Activated T-helper 2 cell treated with anti-CD3 and anti-CD28 coated beads, Interferon-gamma antibody, Interleukin-2, Interleukin-4, amounts not matched to agents 10 μg/mL and 5 μg/mL and 100 μg/mL, durations not matched to agents 14 hours and 24 hours and 36 hours (primary cell): ENCODE data around the gene ARHGEF3. TPM values are rescaled to one million over a fixed set of nuclear protein-coding genes. Genes with fewer than 3 reads are reported as not detected.

Experiments
- DNase-seq: peaks from one replicate; pipeline ENCODE4 v3.0.0; 2021; ENCODE audit warnings: low spot score
- H3K27ac Mint-ChIP-seq: one replicate; pipeline ENCODE4 v1.8.0; 2021; ENCODE audit warnings: mixed read lengths
- H3K27me3 Mint-ChIP-seq: one replicate; pipeline ENCODE4 v1.8.0; 2021; ENCODE audit warnings: low read depth, mixed read lengths
- H3K36me3 Mint-ChIP-seq: one replicate; pipeline ENCODE4 v1.8.0; 2021; ENCODE audit warnings: low read depth, mixed read lengths
- H3K4me1 Mint-ChIP-seq: one replicate; pipeline ENCODE4 v1.8.0; 2021; ENCODE audit warnings: low read depth, mixed read lengths
- H3K4me3 Mint-ChIP-seq: one replicate; pipeline ENCODE4 v1.8.0; 2021; ENCODE audit warnings: low read depth, mild to moderate bottlenecking, moderate library complexity, mixed read lengths
- H3K9me3 Mint-ChIP-seq: one replicate; pipeline ENCODE4 v1.8.0; 2021; ENCODE audit warnings: mixed read lengths
- intact Hi-C: fragments of 100-400 bp; cut with micrococcal nuclease; formaldehyde crosslinking; loops from one replicate; pipeline ENCODE4 v1.15.1; 2023
- total RNA-seq: library from RNA; stranded (reverse); gene quantifications from 2 replicates; pipeline ENCODE4 v1.2.3, GENCODE V29; 2022

The ARHGEF3 gene
- total RNA-seq, 1 donor from 2014 or later: 38.3 TPM

DNA sequence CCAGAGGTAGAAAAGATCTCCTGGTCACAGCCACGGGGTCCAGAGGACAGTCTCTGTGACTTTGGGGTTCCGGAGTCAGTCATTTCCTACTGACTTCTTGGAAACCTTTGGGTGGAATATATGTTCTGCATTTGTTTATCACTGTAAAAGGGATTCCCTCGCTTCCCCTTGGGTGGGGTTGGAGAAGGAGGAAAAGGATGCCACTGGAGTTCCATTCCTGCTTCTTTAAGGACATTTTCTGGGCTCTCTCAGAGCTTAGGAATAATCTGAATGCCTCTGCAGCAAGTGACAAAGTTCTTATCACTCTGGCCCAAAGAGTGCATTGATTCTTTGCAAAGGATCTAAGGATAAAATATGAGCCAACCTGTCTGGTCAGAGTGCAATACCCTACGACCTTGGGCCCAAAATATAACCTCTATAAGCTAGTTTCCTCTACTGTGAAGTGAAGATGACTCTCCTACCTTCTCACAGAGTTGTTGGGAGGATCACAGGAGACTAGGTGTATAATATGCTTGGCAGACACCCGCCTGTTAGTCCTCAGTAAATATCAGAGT lies 17.2 kb downstream of the ARHGEF3 start:
- Mint-ChIP-seq H3K36me3 (peaks cover 46% of the 10 kb centered on the region), H3K27ac (peak overlapping the region; percentile 95), H3K27me3 (no peaks in the 10 kb centered on the region), H3K4me3 (peak overlapping the region; percentile 76), H3K9me3 (no peaks in the 10 kb centered on the region), H3K4me1 (peaks cover 86% of the 10 kb centered on the region)
- DNase-seq: no peak
- intact Hi-C loops: loop anchor here (2.0 to 5.0 kb wide), 2 partner anchors 14 to 93 kb away; no protein-coding TSS in a partner anchor

DNA sequence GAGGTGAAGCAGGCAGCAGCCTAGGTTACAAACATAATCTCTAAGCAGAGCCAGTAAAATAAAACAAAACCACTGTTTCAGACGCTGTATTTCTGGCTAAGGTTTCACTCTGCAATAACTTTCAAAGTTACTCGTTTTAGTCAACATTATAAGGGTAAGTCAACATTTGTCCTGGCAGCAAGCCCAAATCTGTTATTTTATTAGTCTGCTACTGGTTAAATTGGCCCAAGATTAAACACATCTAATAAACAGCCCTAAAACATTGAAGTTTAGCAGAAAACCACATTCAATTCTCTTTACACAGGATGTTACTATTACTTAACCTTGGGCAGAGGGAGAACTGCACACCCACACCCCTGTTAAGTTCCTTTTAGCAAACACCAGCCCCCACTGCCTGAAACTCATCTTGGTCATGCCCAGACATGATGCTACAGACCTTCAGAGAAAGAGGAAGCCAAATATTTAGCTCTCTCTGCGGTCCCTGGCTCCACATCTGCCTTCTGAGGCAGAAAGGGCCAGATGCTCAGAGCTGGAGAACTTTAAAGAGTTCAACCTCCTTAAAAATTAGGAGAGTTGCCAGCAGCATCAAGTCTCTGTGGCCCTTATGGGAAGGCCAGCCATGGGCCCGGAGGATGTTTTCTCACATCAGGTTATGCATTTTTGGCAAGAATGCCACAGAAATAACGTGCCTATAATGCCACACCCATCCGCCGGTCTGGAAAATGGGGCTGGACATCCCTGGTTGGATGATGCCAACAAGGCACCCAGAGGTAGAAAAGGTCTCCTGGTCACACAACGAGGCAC lies 17.9 kb downstream of the ARHGEF3 start:
- H3K36me3 Mint-ChIP-seq: peaks cover 46% of the 10 kb centered on the region
- H3K27ac Mint-ChIP-seq: peak overlapping the region; percentile 95
- peaks cover 80% of the 10 kb centered on the region for H3K4me1 Mint-ChIP-seq
- no peaks in the 10 kb centered on the region for H3K27me3 Mint-ChIP-seq
- peak; percentile 70 for DNase-seq
- peak overlapping the region; percentile 76 for H3K4me3 Mint-ChIP-seq
- H3K9me3 Mint-ChIP-seq: no peaks in the 10 kb centered on the region
- intact Hi-C loops: loop anchor here (1.0 to 2.0 kb wide), 2 partner anchors 15 to 26 kb away; no protein-coding TSS in a partner anchor

DNA sequence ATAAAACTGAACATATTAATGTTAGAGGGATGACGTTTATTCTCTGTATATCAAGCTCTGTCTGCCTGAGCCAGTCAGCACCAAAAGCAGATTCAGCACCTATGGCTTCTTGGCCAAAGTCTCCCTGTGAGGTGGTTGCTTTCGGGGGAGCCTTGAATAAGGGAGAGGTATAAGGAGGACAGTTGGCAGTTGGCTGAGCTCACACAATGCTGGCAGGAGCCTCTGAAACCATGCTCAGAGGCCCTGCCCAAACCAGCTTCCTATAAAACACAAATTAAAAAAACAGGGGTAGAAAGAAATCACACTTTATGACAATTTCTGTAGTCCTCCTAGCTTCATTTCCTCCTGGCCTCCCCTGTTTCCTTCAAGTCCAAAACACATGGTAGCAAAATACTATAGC lies 18.8 kb downstream of the ARHGEF3 start:
- no peaks in the 10 kb centered on the region for H3K27me3 Mint-ChIP-seq
- intact Hi-C loops: loop anchor here (1.0 kb wide), 1 partner anchor 25 kb away; no protein-coding TSS in a partner anchor
- H3K27ac Mint-ChIP-seq: peak overlapping the region; percentile 95
- peak overlapping the region; percentile 76 for H3K4me3 Mint-ChIP-seq
- no peaks in the 10 kb centered on the region for H3K9me3 Mint-ChIP-seq
- DNase-seq: no peak
- peaks cover 77% of the 10 kb centered on the region for H3K4me1 Mint-ChIP-seq
- peaks cover 51% of the 10 kb centered on the region for H3K36me3 Mint-ChIP-seq

DNA sequence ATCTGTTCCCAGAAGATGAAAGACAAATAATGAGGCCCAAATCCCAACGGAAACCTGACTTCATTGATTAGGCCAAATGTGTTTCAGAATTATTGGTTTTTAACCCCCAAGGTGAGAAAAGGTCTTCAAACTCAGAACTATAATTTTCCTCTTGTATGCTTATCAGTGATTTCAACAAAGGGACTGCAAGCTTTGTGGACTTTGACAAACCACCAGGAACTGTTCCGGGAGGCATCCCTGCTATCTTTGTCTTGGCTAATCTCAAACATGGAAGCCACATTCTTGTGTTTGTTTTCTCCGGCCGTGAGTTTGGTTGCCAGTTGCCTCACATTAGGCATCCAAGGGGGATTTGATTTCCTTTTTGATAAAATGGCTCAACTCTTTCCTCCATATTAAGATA lies 19.5 kb downstream of the ARHGEF3 start:
- intact Hi-C loops: no loop called here
- Mint-ChIP-seq H3K27me3 (no peaks in the 10 kb centered on the region), H3K27ac (peak overlapping the region; percentile 95), H3K4me1 (peaks cover 77% of the 10 kb centered on the region), H3K4me3 (no peak overlapping the region), H3K36me3 (peaks cover 55% of the 10 kb centered on the region), H3K9me3 (no peaks in the 10 kb centered on the region)
- DNase-seq: no peak

DNA sequence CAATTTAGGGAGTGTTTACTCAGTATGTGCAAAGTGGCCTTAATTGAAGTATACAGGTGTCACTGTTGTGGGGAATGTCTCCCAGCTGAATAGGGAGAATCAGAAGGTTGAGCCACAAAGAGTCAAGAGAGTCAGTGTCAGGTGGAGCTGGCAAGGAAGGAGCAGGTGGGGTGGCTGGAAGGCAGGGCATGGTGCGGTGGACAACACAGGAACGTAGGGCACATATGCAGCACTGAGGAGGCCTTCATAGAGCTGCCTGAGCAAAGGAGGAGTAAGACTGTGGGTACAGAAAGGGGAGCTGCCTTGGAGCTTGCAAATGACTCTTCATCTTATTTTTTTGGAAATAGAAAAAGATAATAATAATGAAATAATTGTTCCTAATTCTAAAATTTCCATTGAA lies 20.0 kb downstream of the ARHGEF3 start:
- H3K27me3 Mint-ChIP-seq: no peaks in the 10 kb centered on the region
- intact Hi-C loops: no loop called here
- peaks cover 55% of the 10 kb centered on the region for H3K36me3 Mint-ChIP-seq
- no peak overlapping the region for H3K4me3 Mint-ChIP-seq
- H3K4me1 Mint-ChIP-seq: peaks cover 77% of the 10 kb centered on the region
- H3K27ac Mint-ChIP-seq: peak overlapping the region; percentile 66
- no peak for DNase-seq
- H3K9me3 Mint-ChIP-seq: no peaks in the 10 kb centered on the region

DNA sequence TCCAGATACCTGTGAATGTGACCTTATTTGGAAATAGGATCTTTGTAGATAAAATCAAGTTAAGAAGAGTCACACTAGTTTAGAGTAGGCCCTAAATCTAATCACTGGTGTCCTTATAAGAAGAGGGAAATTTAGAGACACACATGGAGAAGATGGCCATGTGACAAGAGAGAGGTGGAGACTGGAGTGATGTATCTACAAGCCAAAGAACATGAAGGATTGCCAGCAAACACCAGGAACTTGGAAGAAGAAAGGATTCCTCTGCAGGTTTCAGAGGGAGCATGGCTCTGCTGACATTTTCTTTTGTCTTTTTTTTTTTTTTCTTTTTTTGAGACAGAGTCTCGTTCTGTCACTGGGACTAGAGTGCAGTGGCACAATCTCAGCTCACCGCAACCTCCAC lies 20.8 kb downstream of the ARHGEF3 start:
- H3K27ac Mint-ChIP-seq: peak overlapping the region; percentile 36
- no peaks in the 10 kb centered on the region for H3K27me3 Mint-ChIP-seq
- H3K9me3 Mint-ChIP-seq: no peaks in the 10 kb centered on the region
- H3K4me3 Mint-ChIP-seq: no peak overlapping the region
- no peak for DNase-seq
- peaks cover 74% of the 10 kb centered on the region for H3K4me1 Mint-ChIP-seq
- intact Hi-C loops: no loop called here
- H3K36me3 Mint-ChIP-seq: peaks cover 52% of the 10 kb centered on the region

DNA sequence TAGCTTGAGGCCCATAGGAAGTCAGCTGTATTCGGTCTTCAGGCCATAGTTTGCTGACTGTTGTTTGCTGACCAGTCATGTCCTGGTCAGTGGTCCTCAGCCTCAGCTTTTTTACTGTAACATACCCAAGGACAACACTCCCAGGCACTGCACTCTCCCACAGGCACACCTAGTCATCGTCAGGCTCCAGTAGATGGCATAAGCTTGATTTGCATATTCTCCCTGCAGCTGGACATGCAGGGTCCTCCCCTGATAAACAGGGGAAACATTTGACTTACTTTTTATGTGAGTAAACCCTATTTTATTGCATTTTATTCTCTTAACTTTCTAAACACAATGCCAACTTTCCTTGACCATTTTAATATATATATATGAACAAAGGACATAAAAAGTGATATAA lies 22.9 kb downstream of the ARHGEF3 start:
- DNase-seq: no peak
- Mint-ChIP-seq H3K9me3 (no peaks in the 10 kb centered on the region), H3K36me3 (peaks cover 48% of the 10 kb centered on the region), H3K4me1 (peaks cover 60% of the 10 kb centered on the region), H3K4me3 (no peak overlapping the region), H3K27ac (no peak overlapping the region), H3K27me3 (no peaks in the 10 kb centered on the region)
- intact Hi-C loops: no loop called here

DNA sequence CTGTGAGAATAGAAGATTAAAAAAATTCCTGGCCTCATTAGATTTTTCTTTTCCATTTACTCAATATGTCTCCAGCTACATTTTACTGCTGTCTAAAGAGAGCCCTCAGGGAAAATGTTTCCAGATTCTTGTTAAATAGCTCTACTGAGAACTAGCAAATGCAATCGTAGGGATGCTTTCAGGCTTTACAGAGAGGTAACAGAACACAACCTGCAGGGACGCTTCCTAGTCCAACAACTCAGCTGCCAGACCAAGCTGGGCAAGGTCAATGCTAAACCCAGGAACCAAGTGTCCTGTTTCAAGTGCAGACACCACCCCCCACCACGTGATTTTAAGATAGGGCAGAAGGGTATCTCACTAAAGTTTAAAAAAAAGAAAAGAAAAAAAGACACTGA lies 25.2 kb downstream of the ARHGEF3 start:
- Mint-ChIP-seq H3K27ac (no peak overlapping the region), H3K9me3 (no peaks in the 10 kb centered on the region), H3K4me1 (peaks cover 49% of the 10 kb centered on the region), H3K36me3 (peaks cover 61% of the 10 kb centered on the region), H3K4me3 (no peak overlapping the region), H3K27me3 (no peaks in the 10 kb centered on the region)
- no peak for DNase-seq
- intact Hi-C loops: no loop called here

DNA sequence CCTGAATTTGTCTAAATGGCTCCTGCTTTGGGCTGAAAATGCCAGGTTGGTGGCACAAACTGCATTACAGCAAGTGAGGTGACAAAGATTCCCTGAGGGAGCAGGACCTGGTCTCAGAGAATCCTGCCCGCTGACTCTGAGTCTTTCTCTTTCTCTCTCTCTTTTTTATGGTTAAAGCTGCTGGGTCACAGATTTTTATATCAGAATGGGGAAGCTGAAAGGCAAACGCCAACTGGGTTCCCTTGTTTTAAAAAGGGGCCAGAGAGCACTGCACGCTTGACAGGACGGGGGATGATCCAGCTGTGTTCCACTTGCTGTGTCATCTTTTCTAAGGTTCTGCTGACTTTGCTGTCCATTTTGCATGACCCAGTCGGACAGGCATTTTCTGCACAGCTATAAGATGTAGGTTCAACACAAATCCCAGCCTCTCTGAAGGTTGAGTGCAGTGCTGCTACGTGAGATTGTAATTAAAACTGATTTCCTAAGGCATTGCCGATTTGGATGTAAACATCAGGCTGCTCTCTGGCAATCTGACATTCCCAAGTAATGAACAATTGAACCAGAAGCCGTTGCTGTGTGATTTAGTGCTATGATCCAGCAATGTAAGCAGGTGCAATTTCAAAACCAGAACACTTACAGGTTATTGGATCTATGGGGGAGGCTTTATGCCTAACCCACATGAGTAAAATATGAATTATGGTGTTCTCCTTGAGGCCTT lies 25.8 kb downstream of the ARHGEF3 start:
- H3K27ac Mint-ChIP-seq: peak overlapping the region; percentile 24
- no peak for DNase-seq
- peaks cover 65% of the 10 kb centered on the region for H3K36me3 Mint-ChIP-seq
- no peaks in the 10 kb centered on the region for H3K9me3 Mint-ChIP-seq
- peaks cover 53% of the 10 kb centered on the region for H3K4me1 Mint-ChIP-seq
- no peaks in the 10 kb centered on the region for H3K27me3 Mint-ChIP-seq
- intact Hi-C loops: no loop called here
- no peak overlapping the region for H3K4me3 Mint-ChIP-seq

DNA sequence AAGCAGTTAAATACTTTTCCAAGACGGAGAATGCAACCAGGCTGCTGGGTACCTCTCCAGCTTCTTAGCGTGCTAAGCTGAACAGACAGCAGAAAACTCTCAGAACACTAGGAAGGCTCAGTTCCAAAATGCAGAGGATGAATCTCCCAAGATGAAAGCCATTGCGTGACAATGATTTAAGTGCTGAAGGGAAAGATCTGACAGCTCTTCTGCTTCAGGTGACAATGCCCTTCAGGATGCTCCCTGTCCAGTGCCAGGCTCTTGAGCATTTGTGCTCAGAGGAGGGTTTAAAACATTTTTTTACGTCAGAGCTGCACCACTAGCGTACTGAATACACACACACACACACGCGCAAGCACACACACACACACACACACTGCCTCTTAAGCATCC lies 26.3 kb downstream of the ARHGEF3 start:
- Mint-ChIP-seq H3K4me1 (peaks cover 48% of the 10 kb centered on the region), H3K9me3 (no peaks in the 10 kb centered on the region), H3K4me3 (no peak overlapping the region), H3K36me3 (peaks cover 60% of the 10 kb centered on the region), H3K27me3 (no peaks in the 10 kb centered on the region), H3K27ac (peak overlapping the region; percentile 24)
- intact Hi-C loops: no loop called here
- DNase-seq: no peak

DNA sequence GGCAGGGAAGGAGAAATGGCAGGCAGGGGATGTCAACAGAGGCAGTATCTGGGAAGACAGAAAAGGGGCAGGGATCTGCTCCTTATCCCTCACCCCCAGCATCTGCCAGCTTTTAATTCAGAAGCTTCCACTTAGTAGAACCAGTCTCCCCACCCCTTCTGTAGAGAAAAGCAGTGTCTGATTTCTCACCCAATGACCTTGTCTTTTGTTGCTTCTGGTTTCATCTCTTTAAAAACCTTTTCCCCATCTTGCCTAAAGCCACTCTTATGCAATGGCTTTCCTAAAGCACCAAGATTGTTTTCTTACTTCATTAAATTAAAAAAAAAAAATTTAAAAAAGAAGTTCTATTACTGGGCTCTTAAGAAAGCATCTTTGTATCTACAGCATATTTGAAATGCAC lies 27.8 kb downstream of the ARHGEF3 start:
- H3K9me3 Mint-ChIP-seq: no peaks in the 10 kb centered on the region
- H3K4me3 Mint-ChIP-seq: no peak overlapping the region
- no peak for DNase-seq
- intact Hi-C loops: no loop called here
- peaks cover 52% of the 10 kb centered on the region for H3K36me3 Mint-ChIP-seq
- H3K27ac Mint-ChIP-seq: no peak overlapping the region
- H3K27me3 Mint-ChIP-seq: no peaks in the 10 kb centered on the region
- peaks cover 43% of the 10 kb centered on the region for H3K4me1 Mint-ChIP-seq

DNA sequence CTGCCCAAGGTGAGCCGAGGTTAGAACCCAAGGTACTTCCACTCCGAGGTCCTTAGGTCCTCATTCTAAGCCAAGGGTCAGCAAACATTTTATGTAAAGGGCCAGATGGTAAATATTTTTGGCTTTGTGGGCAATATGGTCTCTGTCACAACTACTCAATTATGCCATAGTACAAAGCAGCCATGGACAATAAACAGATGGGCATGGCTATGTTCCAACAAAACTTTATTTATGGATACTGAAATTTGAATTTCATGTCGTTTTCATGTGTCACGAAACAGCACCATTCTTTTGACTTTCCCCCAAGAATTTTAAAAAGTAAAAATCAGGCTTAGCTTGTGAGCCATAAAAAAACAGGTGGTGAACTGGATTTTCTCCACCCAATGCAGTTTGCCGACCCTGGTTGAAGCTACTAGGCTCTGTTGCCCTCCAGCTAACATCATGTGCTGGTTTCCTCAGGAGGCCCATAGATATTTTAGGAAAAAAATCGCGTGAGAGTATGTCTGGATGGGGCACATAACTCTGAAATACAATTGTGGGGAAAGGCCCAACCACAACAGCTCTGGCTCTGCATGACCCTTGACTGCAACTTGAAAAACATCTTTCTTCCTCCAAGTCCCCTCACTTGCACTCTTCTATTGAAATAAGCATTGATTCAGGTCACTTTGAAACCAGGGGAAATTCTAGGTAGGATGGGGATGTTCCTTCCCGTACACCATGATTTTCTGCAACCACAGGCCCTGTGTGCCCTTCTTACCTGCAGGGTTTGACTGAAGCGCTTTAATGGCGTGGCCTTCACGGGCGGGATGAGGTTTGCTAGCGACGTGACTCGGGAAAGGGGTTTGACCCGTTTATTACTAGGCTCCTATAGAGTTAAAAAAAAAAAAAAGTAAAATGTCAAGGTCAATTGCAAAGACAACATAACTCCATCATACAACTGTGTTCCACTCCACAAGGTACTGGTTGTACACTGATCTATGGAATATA lies 28.5 kb downstream of the ARHGEF3 start:
- intact Hi-C loops: no loop called here
- peaks cover 43% of the 10 kb centered on the region for H3K4me1 Mint-ChIP-seq
- peaks cover 57% of the 10 kb centered on the region for H3K36me3 Mint-ChIP-seq
- no peaks in the 10 kb centered on the region for H3K27me3 Mint-ChIP-seq
- H3K27ac Mint-ChIP-seq: peak overlapping the region; percentile 30
- no peaks in the 10 kb centered on the region for H3K9me3 Mint-ChIP-seq
- no peak for DNase-seq
- H3K4me3 Mint-ChIP-seq: no peak overlapping the region
